ENCODE data around the gene PIGQ.

- TF ChIP-seq GATA2 (IDR thresholded peaks at IDR 0.05; ENCODE audit: low read depth, low read length) = no peak
- TF ChIP-seq GATA3 (IDR thresholded peaks at IDR 0.05; ENCODE audit: low read depth, low read length) = no peak
Measured at GRCh38 chr16:609984-610383, 40.2 kb downstream of the PIGQ start.

Measured in SH-SY5Y (cell line).